WTC11 (cell line): Measurements from ENCODE around the gene RHBG. TPM values are rescaled to one million over a fixed set of nuclear protein-coding genes. Genes with fewer than 3 reads are reported as not detected.

Experiments used
- ATAC-seq: fragments of 200-7000 bp; cut with Tn5 transposase; 2 replicates; pipeline ENCODE4 v1.10.0; 2021; ENCODE audit warnings: mild to moderate bottlenecking, moderate library complexity
- CTCF ChIA-PET: fragments of 300-600 bp; sonication (Branson Sonifier 250); formaldehyde crosslinking; loops from one replicate; lab custom pipeline; 2021; ENCODE audit warnings: antibody characterized with exemption; lab: Charles Lee
- POLR2A ChIA-PET: fragments of 350-600 bp; sonication (Branson Sonifier 250); formaldehyde crosslinking; loops from one replicate; lab custom pipeline; 2021; ENCODE audit warnings: antibody characterized with exemption; lab: Charles Lee
- DNase-seq: peaks from one replicate; pipeline ENCODE4 v3.0.0; 2021; ENCODE audit warnings: low spot score
- H3K27ac Mint-ChIP-seq: 2 replicates; pipeline ENCODE4 v1.8.0; 2021; ENCODE audit warnings: mixed read lengths
- H3K27me3 Mint-ChIP-seq: 2 replicates; pipeline ENCODE4 v1.8.0; 2021; ENCODE audit warnings: low read depth, mild to moderate bottlenecking, moderate library complexity, mixed read lengths
- H3K36me3 Mint-ChIP-seq: 2 replicates; pipeline ENCODE4 v1.8.0; 2021; ENCODE audit warnings: mixed read lengths
- H3K4me1 Mint-ChIP-seq: 2 replicates; pipeline ENCODE4 v1.8.0; 2022; ENCODE audit warnings: mixed read lengths
- H3K4me3 Mint-ChIP-seq: 2 replicates; pipeline ENCODE4 v1.8.0; 2021; ENCODE audit warnings: mild to moderate bottlenecking, moderate library complexity, mixed read lengths
- H3K9me3 Mint-ChIP-seq: 2 replicates; pipeline ENCODE4 v1.8.0; 2021; ENCODE audit warnings: mixed read lengths
- CREB1 ChIP-seq: sonication (generic); formaldehyde crosslinking; IDR thresholded peaks from 2 replicates; pipeline ENCODE4 v1.8.0; 2023; ENCODE audit warnings: mild to moderate bottlenecking, missing genetic modification reagents
- ESRRA ChIP-seq: sonication (generic); formaldehyde crosslinking; IDR thresholded peaks from 2 replicates; pipeline ENCODE4 v1.8.1; 2022; ENCODE audit warnings: mild to moderate bottlenecking, missing genetic modification reagents, borderline replicate concordance
- KAT7 ChIP-seq: sonication (generic); formaldehyde crosslinking; IDR thresholded peaks from 2 replicates; pipeline ENCODE4 v1.8.1; 2023; ENCODE audit warnings: missing genetic modification reagents, mild to moderate bottlenecking, borderline replicate concordance
- MYBL2 ChIP-seq: sonication (generic); formaldehyde crosslinking; IDR thresholded peaks from 2 replicates; pipeline ENCODE4 v1.8.1; 2023; ENCODE audit warnings: mild to moderate bottlenecking, moderate library complexity, missing genetic modification reagents
- NFATC4 ChIP-seq: fragments of 250-450 bp; sonication (Bioruptor Pico); IDR thresholded peaks from 2 replicates; pipeline ENCODE4 v1.9.0; 2021; ENCODE audit warnings: mild to moderate bottlenecking
- NFE2L1 ChIP-seq: sonication (generic); formaldehyde crosslinking; IDR thresholded peaks from 2 replicates; pipeline ENCODE4 v1.8.1; 2023; ENCODE audit warnings: missing genetic modification reagents
- OVOL2 ChIP-seq: fragments of 250-450 bp; sonication (Bioruptor Pico); IDR thresholded peaks from 2 replicates; pipeline ENCODE4 v1.9.0; 2021; ENCODE audit warnings: mild to moderate bottlenecking, borderline replicate concordance
- PRRX2 ChIP-seq: fragments of 250-450 bp; sonication (Bioruptor Pico); IDR thresholded peaks from 2 replicates; pipeline ENCODE4 v1.8.0; 2021; ENCODE audit warnings: mild to moderate bottlenecking
- SOX15 ChIP-seq: fragments of 250-450 bp; sonication (Bioruptor Pico); IDR thresholded peaks from 2 replicates; pipeline ENCODE4 v1.9.0; 2021; ENCODE audit warnings: mild to moderate bottlenecking
- ZNF138 ChIP-seq: sonication (generic); formaldehyde crosslinking; conservative IDR thresholded peaks from 2 replicates; pipeline ENCODE4 v1.8.1; 2022; ENCODE audit warnings: mild to moderate bottlenecking, moderate library complexity, missing genetic modification reagents
- ZNF219 ChIP-seq: sonication (generic); formaldehyde crosslinking; IDR thresholded peaks from 2 replicates; pipeline ENCODE4 v1.8.0; 2023; ENCODE audit warnings: missing genetic modification reagents, mild to moderate bottlenecking, borderline replicate concordance
- ZNF416 ChIP-seq: fragments of 250-450 bp; sonication (Bioruptor Pico); IDR thresholded peaks from 2 replicates; pipeline ENCODE4 v1.9.0; 2021; ENCODE audit warnings: mild to moderate bottlenecking, inconsistent platforms
- ZNF671 ChIP-seq: fragments of 250-450 bp; sonication (Bioruptor Pico); IDR thresholded peaks from 2 replicates; pipeline ENCODE4 v1.8.0; 2021; ENCODE audit warnings: mild to moderate bottlenecking
- total RNA-seq: library from RNA; stranded (reverse); gene quantifications from 3 replicates; pipeline ENCODE4 v1.2.3, GENCODE V29; 2021
- TF ChIP-seq, protein P1 (sequence below): sonication (generic); formaldehyde crosslinking; IDR thresholded peaks from 2 replicates; pipeline ENCODE4 v1.8.1; 2022; ENCODE audit warnings: mild to moderate bottlenecking, missing genetic modification reagents, moderate library complexity, borderline replicate concordance
- TF ChIP-seq, protein P2 (sequence below): sonication (generic); formaldehyde crosslinking; IDR thresholded peaks from 2 replicates; pipeline ENCODE4 v1.8.1; 2023; ENCODE audit warnings: mild to moderate bottlenecking, missing genetic modification reagents
- TF ChIP-seq, protein P3 (sequence below): sonication (generic); formaldehyde crosslinking; IDR thresholded peaks from 2 replicates; pipeline ENCODE4 v1.8.0; 2022; ENCODE audit warnings: mild to moderate bottlenecking, missing genetic modification reagents
- TF ChIP-seq, protein P4 (sequence below): fragments of 250-450 bp; sonication (Bioruptor Pico); IDR thresholded peaks from 2 replicates; pipeline ENCODE4 v2.1.2; 2022; ENCODE audit warnings: mild to moderate bottlenecking, moderate library complexity
- TF ChIP-seq, protein P5 (sequence below): sonication (generic); formaldehyde crosslinking; IDR thresholded peaks from 2 replicates; pipeline ENCODE4 v1.8.1; 2022; ENCODE audit warnings: missing genetic modification reagents, borderline replicate concordance
- TF ChIP-seq, protein P6 (sequence below): sonication (generic); formaldehyde crosslinking; IDR thresholded peaks from 2 replicates; pipeline ENCODE4 v1.8.1; 2023; ENCODE audit warnings: mild to moderate bottlenecking, missing genetic modification reagents, moderate library complexity
- TF ChIP-seq, protein P7 (sequence below): fragments of 250-450 bp; sonication (Bioruptor Pico); conservative IDR thresholded peaks from 2 replicates; pipeline ENCODE4 v1.9.0; 2021; ENCODE audit warnings: mild to moderate bottlenecking
- TF ChIP-seq, protein P8 (sequence below): fragments of 250-450 bp; sonication (Bioruptor Pico); IDR thresholded peaks from 2 replicates; pipeline ENCODE4 v1.9.0; 2021; ENCODE audit warnings: mild to moderate bottlenecking

The RHBG gene
- total RNA-seq, 1 experiment from 2014 or later: 1.9 TPM

DNA sequence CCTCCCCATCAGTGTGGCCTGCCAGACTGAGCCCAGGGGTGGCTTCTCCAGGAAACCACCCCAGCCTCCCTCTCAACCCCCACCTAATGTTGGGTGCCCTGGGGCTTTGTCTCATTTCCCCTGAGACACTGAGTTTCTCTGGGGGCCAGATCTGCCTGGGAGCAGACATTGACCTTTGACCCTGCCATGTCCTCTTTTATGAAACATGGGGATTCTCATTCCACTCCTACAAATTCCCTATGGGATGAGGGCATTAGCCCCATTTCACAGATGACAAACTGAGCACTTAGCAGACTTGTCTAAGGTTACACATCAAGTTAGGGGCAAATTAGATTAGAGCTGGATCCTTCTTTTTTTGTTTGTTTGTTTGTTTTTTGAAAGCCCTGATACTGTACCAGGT is 24.1 kb downstream of the RHBG start (continued):
- TF ChIP-seq, protein P1, sequence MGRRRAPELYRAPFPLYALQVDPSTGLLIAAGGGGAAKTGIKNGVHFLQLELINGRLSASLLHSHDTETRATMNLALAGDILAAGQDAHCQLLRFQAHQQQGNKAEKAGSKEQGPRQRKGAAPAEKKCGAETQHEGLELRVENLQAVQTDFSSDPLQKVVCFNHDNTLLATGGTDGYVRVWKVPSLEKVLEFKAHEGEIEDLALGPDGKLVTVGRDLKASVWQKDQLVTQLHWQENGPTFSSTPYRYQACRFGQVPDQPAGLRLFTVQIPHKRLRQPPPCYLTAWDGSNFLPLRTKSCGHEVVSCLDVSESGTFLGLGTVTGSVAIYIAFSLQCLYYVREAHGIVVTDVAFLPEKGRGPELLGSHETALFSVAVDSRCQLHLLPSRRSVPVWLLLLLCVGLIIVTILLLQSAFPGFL (CRISPR knock-in tag): no peak
- no peak for TF ChIP-seq OVOL2
- TF ChIP-seq, protein P2, sequence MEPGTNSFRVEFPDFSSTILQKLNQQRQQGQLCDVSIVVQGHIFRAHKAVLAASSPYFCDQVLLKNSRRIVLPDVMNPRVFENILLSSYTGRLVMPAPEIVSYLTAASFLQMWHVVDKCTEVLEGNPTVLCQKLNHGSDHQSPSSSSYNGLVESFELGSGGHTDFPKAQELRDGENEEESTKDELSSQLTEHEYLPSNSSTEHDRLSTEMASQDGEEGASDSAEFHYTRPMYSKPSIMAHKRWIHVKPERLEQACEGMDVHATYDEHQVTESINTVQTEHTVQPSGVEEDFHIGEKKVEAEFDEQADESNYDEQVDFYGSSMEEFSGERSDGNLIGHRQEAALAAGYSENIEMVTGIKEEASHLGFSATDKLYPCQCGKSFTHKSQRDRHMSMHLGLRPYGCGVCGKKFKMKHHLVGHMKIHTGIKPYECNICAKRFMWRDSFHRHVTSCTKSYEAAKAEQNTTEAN (CRISPR knock-in tag): no peak
- no peak for TF ChIP-seq ZNF138

DNA sequence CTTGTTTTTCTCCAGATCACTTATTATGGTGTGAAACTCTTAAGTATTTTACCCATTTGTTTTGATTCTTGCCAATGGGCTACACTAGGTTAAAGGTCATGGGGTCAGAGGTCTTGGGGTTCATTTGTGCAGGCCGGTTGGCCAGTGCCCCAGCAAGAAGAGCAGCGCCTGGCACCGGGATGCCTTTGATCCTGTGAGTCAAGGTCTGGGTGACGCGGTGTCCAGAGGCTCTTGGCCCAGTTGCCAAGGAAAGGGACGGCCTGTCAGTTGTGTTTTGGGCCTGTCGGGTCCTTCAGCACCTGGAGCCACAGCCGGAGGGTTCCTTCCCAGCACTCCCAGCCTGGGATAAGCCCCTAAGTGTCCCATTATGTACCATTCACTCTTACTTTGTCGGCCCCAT is 25.1 kb downstream of the RHBG start:
- CTCF ChIA-PET: interaction anchor here (2.0 to 10.3 kb wide), 2 partner anchors 8 to 26 kb away, joined by 9 to 107 read pairs; no protein-coding TSS in a partner anchor
- no peak overlapping the region for H3K4me3 Mint-ChIP-seq
- peaks cover 6% of the 10 kb centered on the region; the same call in 1 of the 2 replicates for H3K9me3 Mint-ChIP-seq
- peaks cover 33% of the 10 kb centered on the region for H3K27me3 Mint-ChIP-seq
- no peaks in the 10 kb centered on the region for H3K36me3 Mint-ChIP-seq
- H3K27ac Mint-ChIP-seq: no peak overlapping the region
- POLR2A ChIA-PET: no interaction called here
- TF ChIP-seq, protein P3, sequence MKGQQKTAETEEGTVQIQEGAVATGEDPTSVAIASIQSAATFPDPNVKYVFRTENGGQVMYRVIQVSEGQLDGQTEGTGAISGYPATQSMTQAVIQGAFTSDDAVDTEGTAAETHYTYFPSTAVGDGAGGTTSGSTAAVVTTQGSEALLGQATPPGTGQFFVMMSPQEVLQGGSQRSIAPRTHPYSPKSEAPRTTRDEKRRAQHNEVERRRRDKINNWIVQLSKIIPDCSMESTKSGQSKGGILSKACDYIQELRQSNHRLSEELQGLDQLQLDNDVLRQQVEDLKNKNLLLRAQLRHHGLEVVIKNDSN (CRISPR knock-in tag): no peak
- TF ChIP-seq, protein P1 (CRISPR knock-in tag): no peak
- TF ChIP-seq, protein P4, sequence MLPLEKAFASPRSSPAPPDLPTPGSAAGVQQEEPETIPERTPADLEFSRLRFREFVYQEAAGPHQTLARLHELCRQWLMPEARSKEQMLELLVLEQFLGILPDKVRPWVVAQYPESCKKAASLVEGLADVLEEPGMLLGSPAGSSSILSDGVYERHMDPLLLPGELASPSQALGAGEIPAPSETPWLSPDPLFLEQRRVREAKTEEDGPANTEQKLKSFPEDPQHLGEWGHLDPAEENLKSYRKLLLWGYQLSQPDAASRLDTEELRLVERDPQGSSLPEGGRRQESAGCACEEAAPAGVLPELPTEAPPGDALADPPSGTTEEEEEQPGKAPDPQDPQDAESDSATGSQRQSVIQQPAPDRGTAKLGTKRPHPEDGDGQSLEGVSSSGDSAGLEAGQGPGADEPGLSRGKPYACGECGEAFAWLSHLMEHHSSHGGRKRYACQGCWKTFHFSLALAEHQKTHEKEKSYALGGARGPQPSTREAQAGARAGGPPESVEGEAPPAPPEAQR (CRISPR knock-in tag): no peak
- TF ChIP-seq, protein P5, sequence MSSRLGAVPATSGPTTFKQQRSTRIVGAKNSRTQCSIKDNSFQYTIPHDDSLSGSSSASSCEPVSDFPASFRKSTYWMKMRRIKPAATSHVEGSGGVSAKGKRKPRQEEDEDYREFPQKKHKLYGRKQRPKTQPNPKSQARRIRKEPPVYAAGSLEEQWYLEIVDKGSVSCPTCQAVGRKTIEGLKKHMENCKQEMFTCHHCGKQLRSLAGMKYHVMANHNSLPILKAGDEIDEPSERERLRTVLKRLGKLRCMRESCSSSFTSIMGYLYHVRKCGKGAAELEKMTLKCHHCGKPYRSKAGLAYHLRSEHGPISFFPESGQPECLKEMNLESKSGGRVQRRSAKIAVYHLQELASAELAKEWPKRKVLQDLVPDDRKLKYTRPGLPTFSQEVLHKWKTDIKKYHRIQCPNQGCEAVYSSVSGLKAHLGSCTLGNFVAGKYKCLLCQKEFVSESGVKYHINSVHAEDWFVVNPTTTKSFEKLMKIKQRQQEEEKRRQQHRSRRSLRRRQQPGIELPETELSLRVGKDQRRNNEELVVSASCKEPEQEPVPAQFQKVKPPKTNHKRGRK (CRISPR knock-in tag): no peak
- TF ChIP-seq, protein P6, sequence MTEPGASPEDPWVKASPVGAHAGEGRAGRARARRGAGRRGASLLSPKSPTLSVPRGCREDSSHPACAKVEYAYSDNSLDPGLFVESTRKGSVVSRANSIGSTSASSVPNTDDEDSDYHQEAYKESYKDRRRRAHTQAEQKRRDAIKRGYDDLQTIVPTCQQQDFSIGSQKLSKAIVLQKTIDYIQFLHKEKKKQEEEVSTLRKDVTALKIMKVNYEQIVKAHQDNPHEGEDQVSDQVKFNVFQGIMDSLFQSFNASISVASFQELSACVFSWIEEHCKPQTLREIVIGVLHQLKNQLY (CRISPR knock-in tag): no peak
- TF ChIP-seq ZNF416: no peak
- ATAC-seq (no peak), DNase-seq (no peak)
- peaks cover 38% of the 10 kb centered on the region for H3K4me1 Mint-ChIP-seq

DNA sequence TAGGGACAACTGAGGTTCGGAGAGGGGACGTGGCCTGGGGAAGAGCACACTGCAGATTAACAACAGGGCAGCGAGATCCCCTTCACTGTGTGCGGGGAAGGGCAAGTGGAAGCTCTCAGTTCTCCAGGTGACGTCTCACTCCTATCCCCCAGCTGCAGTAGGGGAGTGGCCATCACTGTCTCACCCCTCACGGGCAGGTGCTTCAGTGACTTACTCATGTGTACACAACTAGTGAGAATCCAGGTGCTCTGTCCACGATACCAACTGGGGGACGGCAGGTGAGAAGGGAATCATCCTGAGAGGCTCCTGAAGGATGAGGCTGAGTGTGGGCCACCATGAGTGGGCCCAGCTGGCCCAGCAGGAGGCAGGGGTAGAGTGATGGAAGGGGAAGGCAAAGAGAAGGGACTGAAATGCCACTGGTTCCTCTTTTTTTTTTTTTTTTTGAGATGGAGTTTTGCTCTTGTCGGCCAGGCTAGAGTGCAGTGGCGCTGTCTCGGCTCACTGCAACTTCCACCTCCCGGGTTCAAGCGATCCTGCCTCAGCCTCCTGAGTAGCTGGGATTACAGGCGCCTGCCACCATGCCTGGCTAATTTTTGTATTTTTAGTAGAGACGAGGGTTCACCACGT is 25.9 kb downstream of the RHBG start:
- CTCF ChIA-PET: interaction anchor here (0.6 to 10.3 kb wide), 5 partner anchors 9 to 86 kb away, joined by 3 to 107 read pairs (median 9); no protein-coding TSS in a partner anchor
- peaks cover 29% of the 10 kb centered on the region for H3K27me3 Mint-ChIP-seq
- TF ChIP-seq, protein P7, sequence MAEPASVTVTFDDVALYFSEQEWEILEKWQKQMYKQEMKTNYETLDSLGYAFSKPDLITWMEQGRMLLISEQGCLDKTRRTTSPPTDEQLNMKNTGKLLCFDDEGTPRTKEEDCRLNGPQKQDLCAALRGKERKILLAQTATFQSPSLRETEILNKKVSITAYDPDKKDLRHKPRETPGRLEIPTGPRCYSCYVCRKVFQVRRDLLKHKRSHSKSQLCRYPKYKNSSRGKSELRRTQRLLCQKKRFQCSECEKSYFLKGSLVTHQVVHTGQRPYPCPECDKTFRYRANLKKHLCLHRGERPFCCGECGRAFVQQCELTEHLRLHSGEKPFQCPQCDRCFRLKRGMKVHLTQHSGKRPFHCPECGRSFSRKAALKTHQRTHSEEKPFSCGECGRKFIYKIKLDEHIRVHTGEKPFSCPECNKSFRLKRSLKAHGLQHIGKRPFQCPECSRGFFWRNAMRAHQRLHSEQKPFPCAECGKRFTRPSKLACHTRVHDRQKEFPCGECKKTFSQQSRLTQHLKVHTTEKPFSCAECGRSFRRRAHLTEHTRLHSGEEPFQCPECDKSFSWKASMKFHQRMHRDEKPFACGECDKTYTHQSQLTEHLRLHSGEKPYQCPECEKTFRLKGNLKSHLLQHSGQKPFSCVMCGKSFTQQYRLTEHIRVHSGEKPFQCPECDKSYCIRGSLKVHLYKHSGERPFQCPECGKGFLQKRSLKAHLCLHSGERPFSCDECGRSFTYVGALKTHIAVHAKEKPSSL (CRISPR knock-in tag): no peak
- TF ChIP-seq NFATC4 (no peak), NFE2L1 (no peak), ESRRA (CRISPR knock-in tag) (no peak), ZNF219 (CRISPR knock-in tag) (no peak), PRRX2 (CRISPR knock-in tag) (no peak), CREB1 (CRISPR knock-in tag) (no peak), MYBL2 (CRISPR knock-in tag) (no peak), ZNF671 (no peak), KAT7 (CRISPR knock-in tag) (no peak), SOX15 (CRISPR knock-in tag) (no peak)
- TF ChIP-seq, protein P8, sequence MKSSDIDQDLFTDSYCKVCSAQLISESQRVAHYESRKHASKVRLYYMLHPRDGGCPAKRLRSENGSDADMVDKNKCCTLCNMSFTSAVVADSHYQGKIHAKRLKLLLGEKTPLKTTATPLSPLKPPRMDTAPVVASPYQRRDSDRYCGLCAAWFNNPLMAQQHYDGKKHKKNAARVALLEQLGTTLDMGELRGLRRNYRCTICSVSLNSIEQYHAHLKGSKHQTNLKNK (CRISPR knock-in tag): no peak

More for the DNA sequence above, 25.9 kb downstream of the RHBG start:
- DNase-seq (no peak), ATAC-seq (no peak)
- Mint-ChIP-seq H3K36me3 (no peaks in the 10 kb centered on the region), H3K4me1 (peaks cover 42% of the 10 kb centered on the region), H3K4me3 (no peak overlapping the region), H3K9me3 (peaks cover 7% of the 10 kb centered on the region; the same call in 1 of the 2 replicates), H3K27ac (no peak overlapping the region)
- POLR2A ChIA-PET: no interaction called here
